Trophoblast cell (in vitro differentiated cells and primary cell): ENCODE results near the gene DLGAP4.

ENCODE experiments used
- DNase-seq, 2 donors: peaks; one replicate each; pipeline ENCODE4 v3.0.0-alpha.2; 2016
- H2AFZ ChIP-seq: 2 replicates; pipeline ENCODE4 v1.6.1; 2013; ENCODE audit warnings: low read length, moderate library complexity, mild to moderate bottlenecking; ENCODE audit not compliant: insufficient read depth, poor library complexity
- H2AK5ac ChIP-seq: 2 replicates; pipeline ENCODE4 v1.6.1; 2013; ENCODE audit warnings: mild to moderate bottlenecking, low read length
- H2BK120ac ChIP-seq: 2 replicates; pipeline ENCODE4 v1.6.1; 2013; ENCODE audit warnings: low read length, mild to moderate bottlenecking, moderate library complexity; ENCODE audit not compliant: insufficient read depth, poor library complexity
- H2BK12ac ChIP-seq: 2 replicates; pipeline ENCODE4 v1.6.1; 2013; ENCODE audit warnings: mild to moderate bottlenecking, low read length, moderate library complexity
- H2BK5ac ChIP-seq: 2 replicates; pipeline ENCODE4 v1.6.1; 2013; ENCODE audit warnings: low read length, low read depth, moderate library complexity, mild to moderate bottlenecking; ENCODE audit not compliant: poor library complexity
- H3K14ac ChIP-seq: 2 replicates; pipeline ENCODE4 v1.6.1; 2013; ENCODE audit warnings: mild to moderate bottlenecking, low read length
- H3K18ac ChIP-seq: 2 replicates; pipeline ENCODE4 v1.6.1; 2013; ENCODE audit warnings: mild to moderate bottlenecking, low read length
- H3K23ac ChIP-seq: 2 replicates; pipeline ENCODE4 v1.6.1; 2013; ENCODE audit warnings: low read length
- H3K27ac ChIP-seq: 2 replicates; pipeline ENCODE4 v1.5.1; 2013; ENCODE audit warnings: low read depth, mild to moderate bottlenecking, inconsistent platforms, low read length, moderate library complexity
- H3K27me3 ChIP-seq: 2 replicates; pipeline ENCODE4 v1.6.1; 2013; ENCODE audit warnings: inconsistent platforms, mild to moderate bottlenecking, low read length, moderate library complexity; ENCODE audit not compliant: insufficient read depth
- H3K36me3 ChIP-seq, 2 experiments: 1 replicate in 1 of 2; 2 replicates in 1 of 2; pipeline ENCODE4 v1.6.1; 2013; ENCODE audit warnings: low read length in 2 of 2, mild to moderate bottlenecking in 2 of 2, moderate library complexity in 1 of 2; ENCODE audit not compliant: insufficient read depth in 2 of 2, control insufficient read depth in 1 of 2
- H3K4ac ChIP-seq: 2 replicates; pipeline ENCODE4 v1.6.1; 2013; ENCODE audit warnings: low read depth, mild to moderate bottlenecking, low read length, moderate library complexity
- H3K4me1 ChIP-seq, 2 experiments: 1 replicate in 1 of 2; 2 replicates in 1 of 2; pipeline ENCODE4 v1.6.1; 2013; ENCODE audit warnings: low read length in 2 of 2, mild to moderate bottlenecking in 2 of 2, moderate library complexity in 1 of 2; ENCODE audit not compliant: insufficient read depth in 2 of 2, control insufficient read depth in 1 of 2
- H3K4me2 ChIP-seq: 2 replicates; pipeline ENCODE4 v1.6.1; 2013; ENCODE audit warnings: inconsistent platforms, mild to moderate bottlenecking, low read length, moderate library complexity
- H3K4me3 ChIP-seq: 2 replicates; pipeline ENCODE4 v1.5.1; 2013; ENCODE audit warnings: mild to moderate bottlenecking, low read depth, low read length, inconsistent platforms
- H3K79me1 ChIP-seq: one replicate; pipeline ENCODE4 v1.6.1; 2013; ENCODE audit warnings: low read length
- H3K79me2 ChIP-seq: 2 replicates; pipeline ENCODE4 v1.6.1; 2013; ENCODE audit warnings: low read length, mild to moderate bottlenecking; ENCODE audit not compliant: control insufficient read depth, insufficient read depth, poor library complexity
- H3K9ac ChIP-seq: 2 replicates; pipeline ENCODE4 v1.6.1; 2013; ENCODE audit warnings: mild to moderate bottlenecking, low read length
- H3K9me3 ChIP-seq: 2 replicates; pipeline ENCODE4 v1.6.1; 2013; ENCODE audit warnings: low read depth, mild to moderate bottlenecking, control low read depth, inconsistent platforms, low read length; ENCODE audit not compliant: insufficient read depth
- H4K12ac ChIP-seq: 2 replicates; pipeline ENCODE4 v1.6.1; 2013; ENCODE audit warnings: low read depth, mild to moderate bottlenecking, low read length, moderate library complexity
- H4K8ac ChIP-seq: 2 replicates; pipeline ENCODE4 v1.6.1; 2013; ENCODE audit warnings: low read depth, mild to moderate bottlenecking, low read length, moderate library complexity
- H4K91ac ChIP-seq: one replicate; pipeline ENCODE4 v1.6.1; 2013; ENCODE audit warnings: low read depth, mild to moderate bottlenecking, low read length, moderate library complexity
- WGBS: extraction: QIAGEN DNeasy Blood & Tissue Kit; methylation state at CpG from one replicate; pipeline ENCODE4 v1.1.7; 2013; ENCODE audit warnings: missing lambda C conversion rate; ENCODE audit not compliant: insufficient read length, insufficient coverage; ENCODE audit errors: extremely low coverage; 5-methylcytosine and 5-hydroxymethylcytosine counted together

Gene DLGAP4

GRCh38 chr20:36298061-36298460 is 8.1 kb upstream of the DLGAP4 start:
- no peak overlapping the region for H3K27ac ChIP-seq
- H2AFZ ChIP-seq = no peak overlapping the region
- H3K79me2 ChIP-seq = no peaks in the 10 kb centered on the region
- no peak overlapping the region for H2BK12ac ChIP-seq
- H3K36me3 ChIP-seq = no peaks in the 10 kb centered on the region
- H3K4me2 ChIP-seq = no peak overlapping the region
- no peak overlapping the region for H2BK5ac ChIP-seq
- H3K79me1 ChIP-seq = no peaks in the 10 kb centered on the region
- peaks cover 4% of the 10 kb centered on the region for H3K27me3 ChIP-seq
- H2BK120ac ChIP-seq = no peak overlapping the region
- H3K23ac ChIP-seq = no peak overlapping the region
- no peak overlapping the region for H3K14ac ChIP-seq
- no peak overlapping the region for H3K9ac ChIP-seq
- H3K4me3 ChIP-seq = no peak overlapping the region
- no peak overlapping the region for H2AK5ac ChIP-seq
- no peak overlapping the region for H3K4ac ChIP-seq
- no peak overlapping the region for H4K12ac ChIP-seq
- no CpG with 5 or more reads among the region's 3 CpGs for WGBS
- H3K9me3 ChIP-seq = peaks cover 2% of the 10 kb centered on the region
- no peak for DNase-seq
- H4K91ac ChIP-seq = no peak overlapping the region
- no peak overlapping the region for H3K18ac ChIP-seq
- no peak overlapping the region for H4K8ac ChIP-seq
- H3K4me1 ChIP-seq = no peaks in the 10 kb centered on the region

GRCh38 chr20:36298795-36299339 is 7.3 kb upstream of the DLGAP4 start:
- no peak overlapping the region for H2BK120ac ChIP-seq
- H3K14ac ChIP-seq = no peak overlapping the region
- H3K4me2 ChIP-seq = no peak overlapping the region
- no peak overlapping the region for H3K4me3 ChIP-seq
- no peak overlapping the region for H2BK5ac ChIP-seq
- no CpG with 5 or more reads among the region's 11 CpGs for WGBS
- H4K91ac ChIP-seq = no peak overlapping the region
- H3K9me3 ChIP-seq = peaks cover 2% of the 10 kb centered on the region
- H3K27ac ChIP-seq = no peak overlapping the region
- H3K4me1 ChIP-seq = no peaks in the 10 kb centered on the region
- no peaks in the 10 kb centered on the region for H3K79me1 ChIP-seq
- peaks cover 6% of the 10 kb centered on the region for H3K27me3 ChIP-seq
- DNase-seq = no peak
- H3K23ac ChIP-seq = no peak overlapping the region
- no peaks in the 10 kb centered on the region for H3K36me3 ChIP-seq
- H3K79me2 ChIP-seq = no peaks in the 10 kb centered on the region
- no peak overlapping the region for H3K9ac ChIP-seq
- H2AK5ac ChIP-seq = no peak overlapping the region
- H2BK12ac ChIP-seq = no peak overlapping the region
- H3K4ac ChIP-seq = no peak overlapping the region
- H2AFZ ChIP-seq = no peak overlapping the region
- H3K18ac ChIP-seq = no peak overlapping the region
- no peak overlapping the region for H4K12ac ChIP-seq
- H4K8ac ChIP-seq = no peak overlapping the region

DNA sequence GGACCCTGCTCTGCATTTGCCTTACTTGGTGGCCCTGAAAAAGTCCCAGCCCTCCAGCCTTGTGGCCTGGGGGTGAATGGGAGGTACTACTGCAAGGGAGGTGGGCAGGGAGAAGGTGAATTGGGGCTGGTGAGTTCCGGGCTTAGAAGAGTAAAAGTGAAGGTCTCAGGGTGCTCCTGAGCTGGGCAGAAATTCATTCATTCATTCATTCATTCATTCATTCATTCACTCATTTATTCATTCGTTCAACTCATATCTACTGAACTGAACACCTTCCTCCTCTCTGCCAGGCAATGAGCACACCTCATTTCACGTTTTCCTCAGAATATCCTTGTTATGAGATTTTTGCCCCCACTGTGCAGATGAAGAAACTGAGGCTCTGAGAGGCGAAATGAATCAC is 6.7 kb upstream of the DLGAP4 start:
- Histone ChIP-seq H3K4me1 (no peaks in the 10 kb centered on the region), H3K18ac (no peak overlapping the region), H3K9ac (no peak overlapping the region)

DNA sequence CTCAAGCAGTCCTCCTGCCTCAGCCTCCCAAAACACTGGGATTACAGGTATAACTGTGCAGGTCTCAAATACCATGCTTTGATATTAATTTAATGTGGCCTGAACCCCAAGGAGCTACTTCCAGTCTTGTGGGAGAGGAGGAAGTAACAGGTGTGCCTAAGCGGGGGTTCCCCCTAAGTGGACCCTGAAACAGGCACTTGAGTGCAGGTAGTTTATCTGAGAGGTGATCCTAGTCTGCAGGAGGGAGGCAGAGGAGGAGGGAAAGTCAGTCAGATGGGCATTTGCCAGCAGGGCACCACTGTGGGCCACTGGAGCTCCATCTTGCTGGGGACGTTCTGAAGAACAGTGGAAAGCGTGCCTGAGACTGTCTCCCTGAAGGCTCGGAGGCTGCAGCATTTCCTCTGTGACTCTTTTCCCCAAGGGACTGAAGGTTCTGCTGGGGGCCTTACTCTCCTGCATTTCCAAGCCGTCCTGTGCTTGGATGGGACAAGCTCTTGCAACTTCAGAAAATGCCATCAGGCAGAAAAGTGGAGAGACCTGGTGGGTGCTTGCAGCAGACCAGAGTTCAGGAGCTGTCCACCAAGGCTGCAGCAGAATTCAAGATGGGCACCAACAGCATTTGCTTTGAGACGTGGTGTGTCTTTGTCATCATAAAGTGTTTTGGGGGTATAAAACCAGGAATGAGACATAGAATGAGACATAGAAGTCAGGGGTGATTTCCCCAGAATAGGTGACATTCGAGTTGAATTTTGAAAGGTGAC is 4.6 kb upstream of the DLGAP4 start:
- no CpG with 5 or more reads among the region's 7 CpGs for WGBS

More for the DNA sequence above, 6.7 kb upstream of the DLGAP4 start:
- H4K91ac ChIP-seq = no peak overlapping the region
- H3K14ac ChIP-seq = no peak overlapping the region
- no peak overlapping the region for H3K4ac ChIP-seq
- H3K9me3 ChIP-seq = peaks cover 2% of the 10 kb centered on the region
- H3K23ac ChIP-seq = no peak overlapping the region
- H4K12ac ChIP-seq = no peak overlapping the region
- H2BK5ac ChIP-seq = no peak overlapping the region
- DNase-seq = no peak
- H3K27ac ChIP-seq = no peak overlapping the region
- no peaks in the 10 kb centered on the region for H3K79me1 ChIP-seq
- no peak overlapping the region for H3K4me2 ChIP-seq
- H3K79me2 ChIP-seq = no peaks in the 10 kb centered on the region
- no peak overlapping the region for H2BK12ac ChIP-seq
- no peak overlapping the region for H2AK5ac ChIP-seq
- H4K8ac ChIP-seq = no peak overlapping the region
- no peak overlapping the region for H2BK120ac ChIP-seq
- H3K36me3 ChIP-seq = no peaks in the 10 kb centered on the region
- 100% methylated on average over 1 of the region's 4 CpGs for WGBS
- H2AFZ ChIP-seq = no peak overlapping the region
- no peak overlapping the region for H3K4me3 ChIP-seq
- H3K27me3 ChIP-seq = peaks cover 8% of the 10 kb centered on the region

More for the DNA sequence above, 4.6 kb upstream of the DLGAP4 start:
- Histone ChIP-seq H3K23ac (no peak overlapping the region), H3K18ac (no peak overlapping the region), H2BK5ac (no peak overlapping the region), H3K4ac (no peak overlapping the region), H3K14ac (no peak overlapping the region), H3K4me3 (no peak overlapping the region), H3K27me3 (peaks cover 21% of the 10 kb centered on the region), H2BK12ac (no peak overlapping the region), H3K4me1 (peaks cover 0 to 2% of the 10 kb centered on the region in 2 experiments), H3K36me3 (no peaks in the 10 kb centered on the region), H4K8ac (no peak overlapping the region), H3K27ac (no peak overlapping the region), H2AFZ (no peak overlapping the region), H3K79me1 (no peaks in the 10 kb centered on the region), H4K12ac (no peak overlapping the region), H3K9me3 (peaks cover 2% of the 10 kb centered on the region), H2BK120ac (no peak overlapping the region), H3K79me2 (no peaks in the 10 kb centered on the region), H3K9ac (no peak overlapping the region), H4K91ac (no peak overlapping the region), H2AK5ac (no peak overlapping the region), H3K4me2 (no peak overlapping the region)
- DNase-seq = no peak
